Tibial nerve (tissue), 4 donors: ENCODE measurements around the gene TAF10.

Source experiments
- CTCF ChIP-seq, 5 experiments: fragments of 200-600 bp in 3 of 5; fragments of 450-650 bp in 2 of 5; sonication (generic) in 3 of 5; IDR thresholded peaks; one replicate each; pipeline ENCODE4 v1.5.1; 2016 to 2019; ENCODE audit warnings: antibody characterized with exemption in 5 of 5, mild to moderate bottlenecking in 3 of 5, moderate library complexity in 2 of 5
- EP300 ChIP-seq, 2 donors: sonication (generic); formaldehyde crosslinking; IDR thresholded peaks; one replicate each; pipeline ENCODE4 v1.6.1; 2017; ENCODE audit warnings: antibody characterized with exemption in 2 of 2, mild to moderate bottlenecking in 1 of 2
- POLR2A ChIP-seq, 2 donors: fragments of 450-650 bp; IDR thresholded peaks; one replicate each; pipeline ENCODE4 v1.6.1; 2017; ENCODE audit warnings: antibody characterized with exemption in 2 of 2, mild to moderate bottlenecking in 2 of 2, moderate library complexity in 2 of 2

- TF ChIP-seq POLR2A (IDR thresholded peaks at IDR 0.05) (no peak), EP300 (IDR thresholded peaks at IDR 0.05) (no peak), CTCF (IDR thresholded peaks at IDR 0.05) (no peak)
These were observed 37.0 kb downstream of the TAF10 start for GRCh38 chr11:6574816-6575715.
